Natural killer cell treated with Interleukin-12 subunit alpha and Interleukin-12 subunit beta and Interleukin-15 and Interleukin-18, amount 100 ng/mL, for 72 hours (primary cell): ENCODE data around the gene POU4F3. TPM values are rescaled to one million over a fixed set of nuclear protein-coding genes. Genes with fewer than 3 reads are reported as not detected.

Source experiments
- ATAC-seq, 2 donors: fragments of 150-1000 bp; cut with Tn5 transposase in 1 of 2; sonication (Bioruptor Pico), chemical (Tn5 transposase) in 1 of 2; 2 replicates each; pipeline ENCODE4 v1.10.0; 2021
- DNase-seq: peaks from one replicate; pipeline ENCODE4 v3.0.0; 2022; ENCODE audit warnings: low spot score
- H3K27ac Mint-ChIP-seq, 2 donors: 1 replicate in 1 of 2; 2 replicates in 1 of 2; pipeline ENCODE4 v1.8.0; 2022; ENCODE audit warnings: mixed read lengths in 2 of 2, mild to moderate bottlenecking in 1 of 2, moderate library complexity in 1 of 2
- H3K27me3 Mint-ChIP-seq, 2 donors: 1 replicate in 1 of 2; 2 replicates in 1 of 2; pipeline ENCODE4 v1.8.0; 2022; ENCODE audit warnings: mixed read lengths in 2 of 2
- H3K36me3 Mint-ChIP-seq: one replicate; pipeline ENCODE4 v1.8.0; 2022; ENCODE audit warnings: mixed read lengths
- H3K4me1 Mint-ChIP-seq, 2 donors: 1 replicate in 1 of 2; 2 replicates in 1 of 2; pipeline ENCODE4 v1.8.0; 2022; ENCODE audit warnings: low read depth in 2 of 2, mixed read lengths in 2 of 2, mild to moderate bottlenecking in 1 of 2
- H3K4me3 Mint-ChIP-seq: one replicate; pipeline ENCODE4 v1.8.0; 2022; ENCODE audit warnings: mixed read lengths
- H3K9me3 Mint-ChIP-seq: 2 replicates; pipeline ENCODE4 v1.8.0; 2022; ENCODE audit warnings: mixed read lengths
- total RNA-seq, 2 donors: library from RNA; stranded (reverse); gene quantifications; one replicate each; pipeline ENCODE4 v1.2.3, GENCODE V29; 2022

The POU4F3 gene
- total RNA-seq, 2 donors from 2014 or later: not detected

DNA sequence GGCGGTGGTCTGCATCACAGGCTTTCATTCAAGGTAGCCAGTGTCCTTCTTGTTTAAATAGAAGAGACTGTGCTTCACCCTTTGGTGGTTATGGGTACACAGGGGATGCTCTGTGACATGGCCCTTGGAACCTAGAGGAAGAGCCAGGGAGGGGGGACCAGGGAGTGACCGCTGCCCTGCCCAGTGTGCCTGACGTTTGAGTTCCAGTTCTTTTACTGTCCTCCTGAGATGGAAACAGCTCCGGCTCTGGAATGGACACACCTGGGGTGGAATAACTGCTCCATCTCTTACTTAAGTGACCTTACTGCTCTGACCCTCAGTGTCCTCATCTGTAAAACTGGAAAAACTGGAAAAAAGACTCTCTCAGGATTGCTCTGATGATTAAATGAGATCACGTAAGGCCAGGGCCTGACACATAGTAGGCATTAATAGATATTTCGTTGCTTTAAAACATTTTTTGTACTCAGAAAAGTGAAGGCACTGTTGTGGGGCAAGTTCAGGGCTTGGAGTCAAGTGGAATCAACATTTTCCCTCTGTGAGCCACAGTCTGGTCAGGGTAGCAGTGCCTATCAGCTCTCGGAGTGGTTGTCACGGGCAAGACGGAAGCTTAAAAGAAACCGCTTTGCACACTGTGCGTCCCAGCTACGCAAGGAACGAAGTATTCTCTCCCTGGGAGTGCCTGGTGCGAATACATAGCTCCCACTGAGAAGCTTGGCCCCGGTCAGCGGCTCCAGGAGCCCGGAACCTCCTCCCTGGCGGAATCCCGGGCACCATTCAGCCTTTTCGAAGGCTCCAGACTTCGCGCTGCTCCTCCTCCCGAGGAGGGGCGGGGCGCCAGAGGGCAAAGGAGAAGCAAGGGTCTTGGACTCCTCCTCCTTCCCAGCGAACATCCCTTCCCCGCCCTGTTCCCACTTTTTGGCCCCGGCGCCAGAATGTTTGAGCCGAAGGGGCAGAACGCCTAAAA lies 5.8 kb downstream of the POU4F3 start:
- Mint-ChIP-seq H3K9me3 (no peaks in the 10 kb centered on the region), H3K36me3 (no peaks in the 10 kb centered on the region), H3K27ac (no peak overlapping the region), H3K4me1 (peaks cover 0 to 9% of the 10 kb centered on the region in 2 donors), H3K4me3 (no peak overlapping the region), H3K27me3 (peaks cover 52 to 80% of the 10 kb centered on the region in 2 donors)
- DNase-seq (no peak), ATAC-seq (no peak)

DNA sequence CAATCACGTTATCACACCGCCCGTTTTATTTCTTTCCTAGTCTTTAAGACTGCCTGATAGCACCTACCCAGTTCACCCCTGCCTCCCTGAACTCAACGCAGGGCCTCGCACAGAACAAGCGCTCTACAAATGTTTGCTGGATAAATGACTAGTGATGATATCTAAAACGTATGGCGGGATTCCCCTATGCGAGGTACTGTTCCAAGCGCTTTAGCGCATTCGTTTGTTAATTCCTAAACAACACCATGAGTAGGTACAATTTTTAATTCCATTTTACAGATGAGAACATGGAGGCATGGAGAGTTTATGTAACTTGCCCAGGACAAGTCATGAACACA lies 6.6 kb downstream of the POU4F3 start:
- Mint-ChIP-seq H3K4me1 (peaks cover 0 to 9% of the 10 kb centered on the region in 2 donors), H3K9me3 (no peaks in the 10 kb centered on the region), H3K4me3 (peak overlapping the region; percentile 4), H3K27me3 (peaks cover 45 to 76% of the 10 kb centered on the region in 2 donors), H3K36me3 (no peaks in the 10 kb centered on the region), H3K27ac (no peak overlapping the region)
- no peak for DNase-seq
- ATAC-seq: no peak

DNA sequence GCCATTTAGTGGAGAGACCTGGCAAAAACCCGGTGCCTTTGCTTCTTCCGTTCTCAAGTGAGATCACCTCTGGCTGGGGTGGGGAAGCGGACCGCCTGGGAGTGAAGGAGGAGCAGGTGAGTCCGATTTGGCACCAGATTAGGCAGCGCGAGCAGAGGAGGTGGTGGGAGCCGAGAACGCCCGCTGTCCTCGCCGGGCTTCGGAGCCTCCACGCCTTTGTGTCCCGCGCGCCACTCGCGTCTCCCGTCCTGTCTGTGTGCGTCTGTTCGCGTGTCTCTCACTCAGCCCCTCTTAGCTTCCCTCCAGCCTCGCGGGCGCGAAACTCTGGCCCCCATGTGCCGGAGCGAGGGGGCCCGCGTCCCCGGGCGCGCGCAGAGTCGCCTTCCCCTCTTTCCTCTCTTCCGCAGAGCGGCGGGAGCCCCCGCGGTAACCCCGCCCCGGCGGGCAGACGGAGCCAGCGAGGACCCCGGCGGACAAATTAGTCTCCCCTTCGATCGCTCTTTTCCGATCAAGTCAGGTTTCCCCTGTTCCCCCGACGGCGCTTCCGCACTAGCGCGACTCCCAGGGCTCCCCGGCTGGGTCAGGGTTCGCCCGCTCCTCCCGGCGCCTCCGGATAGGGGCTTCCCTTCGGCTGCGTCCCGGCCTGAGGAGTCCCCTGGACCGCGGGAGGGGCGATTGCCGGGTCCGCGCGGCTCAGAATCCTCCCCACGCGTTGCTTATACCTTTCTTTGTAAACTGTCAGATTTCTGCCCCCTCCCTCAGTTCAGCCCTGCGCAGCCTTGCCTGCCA lies 7.1 kb downstream of the POU4F3 start:
- no peak overlapping the region for H3K27ac Mint-ChIP-seq
- peaks cover 43 to 77% of the 10 kb centered on the region in 2 donors for H3K27me3 Mint-ChIP-seq
- H3K4me3 Mint-ChIP-seq: peak overlapping the region; percentile 4
- no peak for DNase-seq
- H3K9me3 Mint-ChIP-seq: no peaks in the 10 kb centered on the region
- no peaks in the 10 kb centered on the region for H3K36me3 Mint-ChIP-seq
- H3K4me1 Mint-ChIP-seq: peaks cover 0 to 9% of the 10 kb centered on the region in 2 donors
- ATAC-seq: peak in 1 of 2 donors; percentile 26

DNA sequence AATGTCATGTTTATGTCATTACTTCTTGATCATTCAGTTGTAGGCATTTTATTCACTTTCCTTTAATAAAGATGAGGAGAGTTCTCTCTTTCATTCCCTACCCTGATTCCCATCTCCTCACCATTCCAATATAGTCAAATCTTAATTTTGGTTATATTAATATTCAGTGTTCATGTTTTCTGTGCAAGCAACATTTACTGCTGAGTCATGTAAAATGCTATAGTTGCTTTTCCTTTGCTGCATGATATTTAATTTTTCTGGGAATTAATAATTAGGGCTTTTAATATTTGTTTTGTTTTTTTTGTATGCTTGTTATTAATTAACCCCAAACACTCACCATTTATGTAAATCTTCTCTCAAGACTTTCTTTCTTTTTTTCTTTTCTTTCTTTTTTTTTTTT lies 18.5 kb downstream of the POU4F3 start:
- Mint-ChIP-seq H3K27ac (no peak overlapping the region), H3K9me3 (no peaks in the 10 kb centered on the region)

DNA sequence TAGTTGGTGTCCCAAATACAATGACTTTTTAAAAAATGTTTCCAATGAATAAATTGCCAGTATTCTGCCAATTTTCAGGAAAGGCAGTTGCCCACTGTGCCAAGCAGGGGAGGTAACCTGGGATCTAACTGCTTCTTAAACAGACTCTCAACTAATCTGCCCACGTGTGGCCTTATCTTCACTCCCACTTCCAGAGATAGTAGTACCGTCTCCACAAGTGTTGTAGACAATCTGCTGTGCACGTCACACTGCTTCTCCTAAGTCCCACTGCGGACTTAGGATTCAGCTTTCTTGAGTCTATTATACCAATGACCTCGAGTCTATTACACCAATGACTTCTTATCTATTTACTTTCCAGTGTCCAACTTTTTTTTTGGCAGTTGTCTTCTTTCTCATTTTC lies 21.2 kb downstream of the POU4F3 start:
- Mint-ChIP-seq H3K27ac (no peak overlapping the region), H3K27me3 (peaks cover 20 to 28% of the 10 kb centered on the region in 2 donors), H3K36me3 (no peaks in the 10 kb centered on the region), H3K4me3 (no peak overlapping the region), H3K4me1 (no peaks in the 10 kb centered on the region), H3K9me3 (no peaks in the 10 kb centered on the region)
- ATAC-seq (no peak), DNase-seq (no peak)

More for the DNA sequence above, 18.5 kb downstream of the POU4F3 start:
- ATAC-seq (no peak), DNase-seq (no peak)
- H3K4me3 Mint-ChIP-seq: no peak overlapping the region
- peaks cover 18 to 28% of the 10 kb centered on the region in 2 donors for H3K27me3 Mint-ChIP-seq
- H3K36me3 Mint-ChIP-seq: no peaks in the 10 kb centered on the region
- no peaks in the 10 kb centered on the region for H3K4me1 Mint-ChIP-seq

DNA sequence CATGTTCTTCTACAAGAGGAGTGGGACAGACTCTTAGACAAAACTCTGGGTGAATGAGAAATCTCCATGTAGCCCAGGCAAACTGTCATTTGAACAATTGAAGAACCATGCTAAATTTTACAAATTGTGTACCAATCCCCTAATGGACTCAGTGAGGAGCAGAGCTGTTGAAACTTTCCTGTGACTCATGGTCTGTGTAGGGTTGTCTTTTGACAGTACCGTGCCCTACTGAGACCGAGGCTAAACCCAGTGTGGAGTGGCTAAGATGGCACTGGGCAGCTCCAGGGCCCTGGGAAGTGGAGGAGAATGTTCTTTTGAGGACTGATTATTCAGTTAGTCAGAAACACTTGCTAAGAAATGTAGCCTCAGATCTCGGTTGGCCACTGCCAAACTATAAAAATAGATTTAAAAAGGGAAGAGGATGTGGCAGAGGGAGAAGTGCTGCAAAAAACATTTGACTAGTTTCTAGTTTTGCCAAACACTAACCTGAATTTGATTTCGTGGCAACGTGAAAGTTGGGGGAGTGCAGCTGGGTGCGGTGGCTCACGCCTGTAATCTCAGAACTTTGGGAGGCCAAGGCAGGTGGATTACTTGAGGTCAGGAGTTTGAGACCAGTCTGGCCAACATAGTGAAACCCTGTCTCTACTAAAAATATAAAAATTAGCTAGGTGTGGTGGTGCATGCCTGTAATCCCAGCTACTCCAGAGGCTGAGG lies 24.7 kb downstream of the POU4F3 start:
- DNase-seq (no peak), ATAC-seq (peak in 1 of 2 donors; percentile 53)
- H3K9me3 Mint-ChIP-seq: no peaks in the 10 kb centered on the region
- no peaks in the 10 kb centered on the region for H3K4me1 Mint-ChIP-seq
- no peak overlapping the region for H3K4me3 Mint-ChIP-seq
- H3K27me3 Mint-ChIP-seq: peaks cover 25 to 38% of the 10 kb centered on the region in 2 donors
- no peaks in the 10 kb centered on the region for H3K36me3 Mint-ChIP-seq
- H3K27ac Mint-ChIP-seq: no peak overlapping the region

DNA sequence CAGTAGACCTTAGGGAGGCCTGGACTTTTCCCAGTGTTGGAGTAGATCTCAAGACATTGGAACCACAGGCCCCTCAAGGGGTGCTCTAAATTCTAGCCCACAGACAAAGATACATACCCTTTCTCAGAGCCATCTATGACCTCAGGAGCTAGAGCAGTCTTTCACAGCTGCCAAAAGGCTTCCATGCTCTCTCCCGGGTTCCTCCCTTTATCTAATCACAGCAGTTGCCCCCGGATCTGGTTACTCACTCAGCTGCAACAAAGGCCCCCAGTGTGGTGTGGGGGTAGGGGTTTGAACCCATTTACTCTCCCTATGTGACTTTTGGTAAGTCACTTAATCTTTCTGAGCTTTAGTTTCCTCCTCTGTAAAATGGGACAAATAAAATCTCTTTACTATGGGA lies 27.0 kb downstream of the POU4F3 start:
- ATAC-seq (no peak), DNase-seq (no peak)
- Mint-ChIP-seq H3K27me3 (peaks cover 24 to 44% of the 10 kb centered on the region in 2 donors), H3K4me3 (no peak overlapping the region), H3K4me1 (no peaks in the 10 kb centered on the region), H3K27ac (no peak overlapping the region), H3K9me3 (no peaks in the 10 kb centered on the region), H3K36me3 (no peaks in the 10 kb centered on the region)

DNA sequence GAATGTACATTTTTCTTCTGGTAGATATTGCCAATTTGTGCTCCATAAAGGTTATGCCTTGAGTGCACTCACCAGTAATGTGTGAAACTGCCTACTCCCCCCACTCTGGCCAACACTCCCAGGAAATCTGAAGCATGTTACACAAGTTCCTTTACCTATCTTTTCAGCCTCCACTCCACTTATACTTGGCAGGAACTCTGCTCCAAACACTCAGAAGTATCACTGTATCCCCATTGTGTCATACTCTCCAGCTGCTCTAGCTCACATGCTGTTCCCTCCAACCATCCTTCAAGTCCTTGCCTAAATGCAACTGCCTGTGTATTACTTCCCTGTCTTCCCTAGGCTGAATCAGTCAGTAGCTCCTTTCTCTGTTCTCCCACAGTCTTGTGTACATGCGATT lies 28.3 kb downstream of the POU4F3 start:
- H3K4me3 Mint-ChIP-seq: no peak overlapping the region
- H3K36me3 Mint-ChIP-seq: no peaks in the 10 kb centered on the region

DNA sequence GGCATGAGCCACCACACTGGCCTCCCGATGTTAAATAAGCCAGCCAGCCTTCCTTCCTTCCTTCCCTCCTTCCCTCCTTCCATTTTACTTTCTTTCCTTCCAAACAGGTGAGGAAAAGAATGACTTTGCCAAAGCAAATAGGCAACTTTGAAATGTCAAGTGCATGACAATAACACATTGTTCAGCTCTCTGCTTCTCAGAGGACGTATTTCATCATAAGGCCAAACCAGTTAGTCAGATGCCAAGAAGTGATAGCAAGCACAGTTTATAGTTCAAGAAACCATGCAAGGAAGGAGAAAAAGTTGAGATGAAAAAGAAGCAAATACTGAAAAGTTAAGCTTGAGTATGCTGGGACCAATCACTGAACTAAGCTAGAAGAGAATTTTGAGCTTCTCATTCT lies 29.5 kb downstream of the POU4F3 start:
- DNase-seq (no peak), ATAC-seq (no peak)

More for the DNA sequence above, 28.3 kb downstream of the POU4F3 start:
- H3K9me3 Mint-ChIP-seq: no peaks in the 10 kb centered on the region
- no peak for ATAC-seq
- no peak overlapping the region for H3K27ac Mint-ChIP-seq
- H3K4me1 Mint-ChIP-seq: no peaks in the 10 kb centered on the region
- H3K27me3 Mint-ChIP-seq: peaks cover 22 to 36% of the 10 kb centered on the region in 2 donors
- DNase-seq: no peak

DNA sequence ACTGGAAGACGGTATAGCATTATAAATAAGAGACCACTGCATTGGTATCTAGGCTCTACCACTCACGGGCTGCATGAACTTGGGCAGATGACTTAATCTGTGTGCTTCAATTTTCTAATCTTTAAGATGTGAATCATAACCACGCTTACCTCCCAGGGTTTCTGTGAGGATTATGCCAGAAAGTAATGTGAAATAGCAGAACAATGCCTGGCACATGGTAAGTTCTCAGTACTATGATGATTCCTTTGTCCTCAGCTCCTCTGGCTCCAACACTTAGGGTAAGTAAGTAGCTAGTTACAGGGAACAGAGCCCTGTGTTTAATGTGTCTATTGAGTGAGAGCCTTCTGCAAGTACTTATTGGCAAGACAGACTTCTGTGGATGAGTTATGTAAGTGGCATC lies 31.1 kb downstream of the POU4F3 start:
- Mint-ChIP-seq H3K27me3 (peaks cover 16 to 36% of the 10 kb centered on the region in 2 donors), H3K9me3 (no peaks in the 10 kb centered on the region), H3K4me1 (no peaks in the 10 kb centered on the region), H3K27ac (no peak overlapping the region), H3K4me3 (no peak overlapping the region), H3K36me3 (no peaks in the 10 kb centered on the region)
- ATAC-seq (no peak), DNase-seq (no peak)

More for the DNA sequence above, 29.5 kb downstream of the POU4F3 start:
- H3K27ac Mint-ChIP-seq: no peak overlapping the region
- no peaks in the 10 kb centered on the region for H3K36me3 Mint-ChIP-seq
- H3K4me1 Mint-ChIP-seq: no peaks in the 10 kb centered on the region
- H3K9me3 Mint-ChIP-seq: no peaks in the 10 kb centered on the region
- H3K27me3 Mint-ChIP-seq: peaks cover 18 to 36% of the 10 kb centered on the region in 2 donors
- H3K4me3 Mint-ChIP-seq: no peak overlapping the region

DNA sequence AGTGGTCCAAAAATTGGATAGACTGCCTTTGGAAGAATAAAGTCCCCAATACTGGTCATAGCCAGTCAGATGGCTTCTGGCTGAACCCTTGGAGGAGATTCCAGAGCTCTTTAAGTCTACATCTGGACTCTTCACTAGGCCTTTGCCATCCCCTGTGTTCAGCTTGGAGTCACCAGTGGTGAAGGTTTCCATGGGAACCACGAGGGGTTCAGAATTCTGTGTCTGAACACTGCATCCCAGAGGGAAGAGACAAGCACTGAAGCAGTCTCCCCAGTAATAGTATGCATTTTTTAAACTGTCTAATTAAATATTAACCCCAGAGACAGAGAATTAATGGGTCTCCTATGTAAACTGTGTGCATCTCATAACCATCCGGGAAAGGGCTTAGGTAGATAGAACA lies 38.2 kb downstream of the POU4F3 start:
- H3K27ac Mint-ChIP-seq: no peak overlapping the region
- ATAC-seq (peak in 1 of 2 donors; percentile 4), DNase-seq (no peak)
- peaks cover 0 to 15% of the 10 kb centered on the region in 2 donors for H3K27me3 Mint-ChIP-seq
- no peaks in the 10 kb centered on the region for H3K9me3 Mint-ChIP-seq
- H3K4me3 Mint-ChIP-seq: no peak overlapping the region
- no peaks in the 10 kb centered on the region for H3K36me3 Mint-ChIP-seq
- H3K4me1 Mint-ChIP-seq: no peaks in the 10 kb centered on the region

DNA sequence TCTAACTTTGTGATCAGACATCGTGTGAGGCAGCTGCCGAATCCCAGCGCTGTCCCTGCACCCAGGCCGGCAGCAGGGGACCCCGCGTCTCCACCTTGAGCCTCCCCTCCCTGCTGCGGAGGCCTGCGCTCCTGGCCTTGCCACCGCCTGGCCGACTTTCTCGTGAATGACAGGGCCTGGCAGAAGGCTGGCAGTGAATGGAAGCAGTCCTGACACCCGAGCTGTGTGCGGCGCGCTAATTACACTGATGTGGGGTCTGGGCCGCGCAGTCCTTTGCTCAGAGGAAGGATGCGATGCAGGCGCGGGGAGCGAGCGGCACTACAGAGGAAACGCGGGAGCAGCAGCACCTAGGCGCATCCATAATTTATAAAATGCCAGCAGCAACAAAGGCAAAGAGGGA lies 40.3 kb downstream of the POU4F3 start:
- H3K27me3 Mint-ChIP-seq: peaks cover 0 to 13% of the 10 kb centered on the region in 2 donors
- ATAC-seq (peak in 1 of 2 donors; percentile 43), DNase-seq (no peak)
- H3K9me3 Mint-ChIP-seq: no peaks in the 10 kb centered on the region
- H3K27ac Mint-ChIP-seq: no peak overlapping the region
- no peaks in the 10 kb centered on the region for H3K4me1 Mint-ChIP-seq
- no peaks in the 10 kb centered on the region for H3K36me3 Mint-ChIP-seq
- H3K4me3 Mint-ChIP-seq: no peak overlapping the region

DNA sequence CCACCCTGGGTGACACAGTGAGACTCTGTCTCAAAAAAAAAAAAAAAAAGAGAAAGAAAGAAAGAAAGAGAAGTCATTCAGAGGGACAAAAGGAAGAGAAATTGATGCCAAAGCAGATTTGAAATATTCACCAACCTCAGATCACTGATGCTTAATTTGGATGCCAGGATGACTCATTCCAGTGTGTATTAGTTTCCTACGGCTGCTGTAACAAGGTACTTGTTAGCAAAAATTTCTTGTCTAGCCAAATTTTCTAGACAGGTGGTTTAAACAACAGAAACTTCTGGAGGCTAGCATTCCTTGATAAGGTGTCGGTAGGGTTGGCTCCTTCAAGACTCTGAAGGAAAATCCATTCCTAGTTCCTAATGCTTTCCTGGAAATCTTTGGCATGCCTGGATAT lies 42.1 kb downstream of the POU4F3 start:
- ATAC-seq (no peak), DNase-seq (no peak)
- H3K4me3 Mint-ChIP-seq: no peak overlapping the region
- no peaks in the 10 kb centered on the region for H3K4me1 Mint-ChIP-seq
- H3K27ac Mint-ChIP-seq: no peak overlapping the region
- H3K36me3 Mint-ChIP-seq: no peaks in the 10 kb centered on the region
- H3K27me3 Mint-ChIP-seq: peaks cover 0 to 13% of the 10 kb centered on the region in 2 donors
- no peaks in the 10 kb centered on the region for H3K9me3 Mint-ChIP-seq
